Measurements from ENCODE around the gene SYCE3. TPM values are rescaled to one million over a fixed set of nuclear protein-coding genes. Genes with fewer than 3 reads are reported as not detected.
"Not testable (repeated sequence)": the region's sequence is repeated elsewhere in the genome, so short reads cannot be mapped to it uniquely, and the experiment has no call there.

The SYCE3 gene
- total RNA-seq, 2 donors from 2014 or later = not detected

DNA sequence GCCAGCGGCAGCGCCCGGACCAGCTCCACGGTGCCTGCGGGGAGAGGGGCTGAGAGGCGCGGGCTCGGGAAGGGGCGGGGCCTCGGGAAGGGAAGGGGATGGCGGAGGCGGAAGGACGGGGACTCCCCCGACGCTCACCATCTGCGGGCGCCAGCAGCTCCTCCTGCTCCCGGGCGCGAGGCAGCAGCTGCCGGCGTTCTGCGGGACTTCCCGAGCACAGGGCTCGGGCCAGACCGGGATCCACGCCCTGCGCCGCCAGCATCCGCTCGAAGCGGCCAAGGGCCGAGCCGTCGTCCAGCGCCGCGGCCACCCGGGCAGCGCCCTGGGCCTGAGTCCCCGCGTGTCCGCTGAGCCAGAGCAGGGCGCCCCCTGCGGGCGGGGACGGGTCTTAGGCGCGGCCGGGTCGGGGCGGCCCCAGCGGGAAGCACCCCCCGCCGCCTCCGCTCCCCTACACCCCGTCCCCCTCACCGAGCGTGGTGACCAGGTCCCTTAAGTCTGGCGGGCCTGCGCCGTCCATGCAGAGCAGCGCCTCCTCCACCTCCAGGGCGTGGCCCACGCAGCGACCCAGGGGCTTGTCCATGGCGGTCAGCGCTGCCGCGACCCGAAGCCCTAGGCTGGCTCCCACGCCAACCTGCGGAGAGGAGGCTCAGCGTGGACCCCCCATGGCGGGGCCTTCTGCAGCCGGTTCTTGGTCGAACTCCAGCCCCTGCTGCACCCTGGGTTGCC, 36.4 kb downstream of the SYCE3 start:
- ATAC-seq (peak; percentile 59), DNase-seq (peak; percentile 74 to 85 (median 83))
- H3K4me3 Mint-ChIP-seq = peak overlapping the region; percentile 92
- H3K27me3 Mint-ChIP-seq = no peaks in the 10 kb centered on the region
- H3K9me3 ChIP-seq (ENCODE audit: control insufficient read depth, low read length, poor library complexity, severe bottlenecking) = no peaks in the 10 kb centered on the region
- peak overlapping the region; percentile 83 for H3K27ac Mint-ChIP-seq
- H3K36me3 Mint-ChIP-seq (ENCODE audit: low read depth) = peaks cover 2% of the 10 kb centered on the region
- H3K4me1 Mint-ChIP-seq = peaks cover 26% of the 10 kb centered on the region

GRCh38 chr22:50525858-50526107, 36.9 kb downstream of the SYCE3 start:
- no peaks in the 10 kb centered on the region for H3K36me3 Mint-ChIP-seq (ENCODE audit: low read depth)
- peaks cover 26% of the 10 kb centered on the region for H3K4me1 Mint-ChIP-seq
- peak overlapping the region; percentile 93 for H3K27ac Mint-ChIP-seq
- DNase-seq (no peak), ATAC-seq (no peak)
- peak overlapping the region; percentile 92 for H3K4me3 Mint-ChIP-seq
- H3K9me3 ChIP-seq (ENCODE audit: control insufficient read depth, low read length, poor library complexity, severe bottlenecking) = no peaks in the 10 kb centered on the region
- H3K27me3 Mint-ChIP-seq = no peaks in the 10 kb centered on the region

DNA sequence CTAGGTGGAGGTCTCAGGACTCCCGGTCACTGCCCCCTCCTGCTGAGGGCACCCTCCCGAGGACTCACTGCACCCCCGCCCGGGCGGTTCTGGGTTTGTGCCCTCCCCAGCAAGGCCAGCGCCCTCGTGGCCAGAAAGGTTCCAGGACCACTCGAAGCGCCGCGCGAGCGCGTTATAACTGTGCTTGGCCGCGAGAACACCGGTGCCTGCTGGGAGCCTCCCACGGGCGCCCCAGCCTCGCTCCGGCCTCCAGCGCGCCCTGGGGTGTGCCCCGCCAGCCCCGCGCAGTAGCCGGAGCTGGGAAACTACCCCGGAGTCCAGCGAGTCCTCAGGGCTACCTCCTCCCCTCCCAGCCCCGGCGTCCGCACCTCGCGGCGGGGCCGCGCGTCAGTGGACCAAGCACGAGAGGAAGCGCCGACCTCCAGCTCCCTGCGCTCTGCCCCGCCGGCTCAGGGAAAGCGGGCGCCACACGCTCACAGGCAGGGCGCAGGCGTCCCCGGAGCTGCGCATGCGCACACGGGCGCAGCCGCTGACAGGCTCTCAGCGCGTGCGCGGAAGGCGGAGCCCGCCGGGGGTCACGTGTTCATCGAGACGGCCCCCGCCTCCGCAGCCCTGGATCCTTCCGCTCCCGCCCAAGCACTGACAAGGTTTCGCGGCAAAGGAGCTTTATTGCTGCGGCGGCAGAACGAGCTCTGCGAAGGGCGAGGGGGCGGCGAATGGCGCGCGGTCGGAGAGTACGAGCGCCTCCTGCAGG, 37.4 kb downstream of the SYCE3 start, which contains the start of gene SCO2:
Gene SCO2, minus strand, starts transcription at position 495 of the 754 bp plus-strand sequence. CDS start 1,187 bp downstream, outside the sequence.
- ATAC-seq = peak; percentile 72
- Mint-ChIP-seq H3K27me3 (no peaks in the 10 kb centered on the region), H3K4me1 (peaks cover 26% of the 10 kb centered on the region), H3K36me3 (ENCODE audit: low read depth) (no peaks in the 10 kb centered on the region), H3K4me3 (peak within 1 kb of the TSS; percentile 92), H3K27ac (peak within 1 kb of the TSS; percentile 93)
- peak; percentile 95 to 98 (median 97) for DNase-seq
- H3K9me3 ChIP-seq (ENCODE audit: control insufficient read depth, low read length, poor library complexity, severe bottlenecking) = no peaks in the 10 kb centered on the region

GRCh38 chr22:50524676-50525103, 38.0 kb downstream of the SYCE3 start:
- no peaks in the 10 kb centered on the region for H3K36me3 Mint-ChIP-seq (ENCODE audit: low read depth)
- H3K27me3 Mint-ChIP-seq = no peaks in the 10 kb centered on the region
- no peak for ATAC-seq
- H3K4me1 Mint-ChIP-seq = peaks cover 26% of the 10 kb centered on the region
- H3K4me3 Mint-ChIP-seq = peak overlapping the region; percentile 92
- H3K27ac Mint-ChIP-seq = peak overlapping the region; percentile 93
- no peak for DNase-seq
- no peaks in the 10 kb centered on the region for H3K9me3 ChIP-seq (ENCODE audit: control insufficient read depth, low read length, poor library complexity, severe bottlenecking)

- no peaks in the 10 kb centered on the region for H3K9me3 ChIP-seq (ENCODE audit: control insufficient read depth, low read length, poor library complexity, severe bottlenecking)
- Mint-ChIP-seq H3K4me1 (peaks cover 26% of the 10 kb centered on the region), H3K4me3 (peak overlapping the region; percentile 92), H3K36me3 (ENCODE audit: low read depth) (no peaks in the 10 kb centered on the region), H3K27me3 (no peaks in the 10 kb centered on the region), H3K27ac (peak overlapping the region; percentile 93)
- ATAC-seq (no peak), DNase-seq (no peak)
Measured at GRCh38 chr22:50523806-50524675, 38.7 kb downstream of the SYCE3 start.

- no peaks in the 10 kb centered on the region for H3K36me3 Mint-ChIP-seq (ENCODE audit: low read depth)
- peak overlapping the region; percentile 21 for H3K4me3 Mint-ChIP-seq
- no peaks in the 10 kb centered on the region for H3K27me3 Mint-ChIP-seq
- ATAC-seq (no peak), DNase-seq (no peak)
- H3K4me1 Mint-ChIP-seq = peaks cover 23% of the 10 kb centered on the region
- no peak overlapping the region for H3K27ac Mint-ChIP-seq
- no peaks in the 10 kb centered on the region for H3K9me3 ChIP-seq (ENCODE audit: control insufficient read depth, low read length, poor library complexity, severe bottlenecking)
Measured at GRCh38 chr22:50523458-50523805, 39.3 kb downstream of the SYCE3 start.

- no peak for ATAC-seq
- no peaks in the 10 kb centered on the region for H3K9me3 ChIP-seq (ENCODE audit: control insufficient read depth, low read length, poor library complexity, severe bottlenecking)
- Mint-ChIP-seq H3K36me3 (ENCODE audit: low read depth) (no peaks in the 10 kb centered on the region), H3K27me3 (no peaks in the 10 kb centered on the region), H3K4me3 (no peak overlapping the region), H3K27ac (no peak overlapping the region), H3K4me1 (peaks cover 20% of the 10 kb centered on the region)
- no peak for DNase-seq
Measured at GRCh38 chr22:50522806-50523438, 39.8 kb downstream of the SYCE3 start.

DNA sequence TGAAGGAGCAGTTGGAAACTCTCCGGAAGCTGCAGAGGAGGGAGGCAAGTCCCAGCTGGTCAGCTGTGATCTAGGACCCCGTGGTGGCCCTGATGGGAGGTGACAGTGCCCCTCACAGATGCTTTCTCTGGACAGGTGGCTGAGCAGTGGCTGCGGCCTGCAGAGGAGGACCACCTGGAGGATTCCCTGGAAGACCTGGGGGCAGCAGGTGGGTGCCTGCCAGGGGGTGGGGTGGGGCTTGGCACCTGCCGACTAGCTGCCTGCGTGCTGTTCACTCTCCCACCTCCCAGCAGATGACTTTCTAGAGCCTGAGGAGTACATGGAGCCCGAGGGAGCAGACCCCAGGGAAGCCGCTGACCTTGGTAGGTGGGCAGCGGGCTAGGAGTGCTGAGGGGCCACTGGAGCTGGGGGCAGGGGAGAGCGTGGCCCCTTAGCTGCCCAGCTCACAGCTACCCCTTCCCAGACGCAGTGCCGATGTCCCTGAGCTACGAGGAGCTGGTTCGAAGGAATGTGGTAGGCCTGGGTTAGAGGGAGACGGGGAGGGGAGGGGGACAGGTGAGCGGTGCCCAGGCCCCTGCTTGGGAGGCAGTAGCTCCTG, 40.4 kb downstream of the SYCE3 start:
- Mint-ChIP-seq H3K36me3 (ENCODE audit: low read depth) (no peaks in the 10 kb centered on the region), H3K4me3 (peak overlapping the region; percentile 45)
- no peak for ATAC-seq

GRCh38 chr22:50521710-50522109, 41.0 kb downstream of the SYCE3 start:
- DNase-seq (no peak), ATAC-seq (no peak)
- Mint-ChIP-seq H3K36me3 (ENCODE audit: low read depth) (no peaks in the 10 kb centered on the region), H3K4me1 (peaks cover 12% of the 10 kb centered on the region), H3K27me3 (no peaks in the 10 kb centered on the region), H3K4me3 (no peak overlapping the region), H3K27ac (no peak overlapping the region)
- H3K9me3 ChIP-seq (ENCODE audit: control insufficient read depth, low read length, poor library complexity, severe bottlenecking) = no peaks in the 10 kb centered on the region

More for the DNA sequence above, 40.4 kb downstream of the SYCE3 start:
- no peak overlapping the region for H3K27ac Mint-ChIP-seq
- no peaks in the 10 kb centered on the region for H3K27me3 Mint-ChIP-seq
- H3K9me3 ChIP-seq (ENCODE audit: control insufficient read depth, low read length, poor library complexity, severe bottlenecking) = no peaks in the 10 kb centered on the region
- H3K4me1 Mint-ChIP-seq = peaks cover 18% of the 10 kb centered on the region
- DNase-seq = no peak

GRCh38 chr22:50520826-50521453, 41.8 kb downstream of the SYCE3 start:
- H3K4me3 Mint-ChIP-seq = no peak overlapping the region
- H3K27me3 Mint-ChIP-seq = no peaks in the 10 kb centered on the region
- H3K9me3 ChIP-seq (ENCODE audit: control insufficient read depth, low read length, poor library complexity, severe bottlenecking) = no peaks in the 10 kb centered on the region
- no peak overlapping the region for H3K27ac Mint-ChIP-seq
- DNase-seq (no peak), ATAC-seq (no peak)
- H3K4me1 Mint-ChIP-seq = peaks cover 12% of the 10 kb centered on the region
- H3K36me3 Mint-ChIP-seq (ENCODE audit: low read depth) = no peaks in the 10 kb centered on the region

DNA sequence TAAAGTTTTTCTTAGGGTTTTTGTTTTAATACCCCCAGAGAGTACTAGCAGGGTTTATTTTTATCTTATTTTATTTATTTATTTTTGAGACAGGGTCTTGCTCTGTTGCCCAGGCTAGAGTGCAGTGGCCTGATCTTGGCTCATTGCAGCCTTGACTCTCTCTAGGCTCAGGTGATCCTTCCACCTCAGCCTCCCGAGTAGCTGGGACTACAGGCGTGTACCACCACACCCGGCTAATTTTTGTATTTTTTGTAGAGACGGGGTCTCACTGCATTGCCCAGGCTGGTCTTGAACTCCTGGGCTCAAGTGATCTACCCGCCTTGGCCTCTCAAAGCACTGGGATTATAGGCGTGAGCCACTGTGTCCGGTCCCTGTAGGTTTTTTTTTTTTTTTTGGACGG, 42.5 kb downstream of the SYCE3 start:
- not testable (repeated sequence) for H3K27me3 Mint-ChIP-seq, ATAC-seq
- H3K4me1 Mint-ChIP-seq = peaks cover 13% of the 10 kb centered on the region

DNA sequence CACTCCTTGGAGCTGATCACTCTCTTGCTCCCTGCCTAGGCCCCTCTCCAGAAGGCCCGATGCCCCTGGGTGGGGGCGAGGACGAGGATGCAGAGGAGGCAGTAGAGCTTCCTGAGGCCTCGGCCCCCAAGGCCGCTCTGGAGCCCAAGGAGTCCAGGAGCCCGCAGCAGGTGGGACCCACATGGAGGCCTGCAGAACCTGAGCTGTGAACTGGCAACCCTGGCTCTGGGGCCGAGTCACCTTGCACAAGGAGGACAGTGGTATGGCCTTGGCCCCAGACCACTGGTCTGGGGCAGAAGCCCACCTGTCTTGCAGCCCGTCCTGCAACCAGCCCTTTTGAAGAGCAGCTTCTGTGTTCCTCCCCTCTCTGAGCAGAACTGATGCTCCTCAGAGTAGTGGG, 43.6 kb downstream of the SYCE3 start:
- peaks cover 2% of the 10 kb centered on the region for H3K36me3 Mint-ChIP-seq (ENCODE audit: low read depth)
- no peak overlapping the region for H3K27ac Mint-ChIP-seq
- ATAC-seq (no peak), DNase-seq (no peak)
- no peaks in the 10 kb centered on the region for H3K9me3 ChIP-seq (ENCODE audit: control insufficient read depth, low read length, poor library complexity, severe bottlenecking)
- H3K4me3 Mint-ChIP-seq = no peak overlapping the region
- H3K4me1 Mint-ChIP-seq = peaks cover 12% of the 10 kb centered on the region
- H3K27me3 Mint-ChIP-seq = no peaks in the 10 kb centered on the region

More for the DNA sequence above, 42.5 kb downstream of the SYCE3 start:
- H3K4me3 Mint-ChIP-seq; DNase-seq; H3K9me3 ChIP-seq (ENCODE audit: control insufficient read depth, low read length, poor library complexity, severe bottlenecking); H3K36me3 Mint-ChIP-seq (ENCODE audit: low read depth); H3K27ac Mint-ChIP-seq: not testable (repeated sequence)
